Measurements from ENCODE around the gene PIEZO2.

Gene PIEZO2

GRCh38 chr18:10751653-10752052 is 397.7 kb downstream of the PIEZO2 start:
- no peak for TF ChIP-seq CTCF (IDR thresholded peaks at IDR 0.05; ENCODE audit: insufficient read depth, low read length, poor library complexity, severe bottlenecking)
- Histone ChIP-seq H3K36me3 (ENCODE audit: control insufficient read depth, insufficient read depth, low read length) (peaks cover 17% of the 10 kb centered on the region), H3K27me3 (replicated peaks; ENCODE audit: control insufficient read depth, insufficient read depth, low read length) (no peaks in the 10 kb centered on the region), H3K4me3 (replicated peaks; ENCODE audit: low read depth, low read length) (no peak overlapping the region)
- DNase-seq (ENCODE audit: extremely low read depth, insufficient read length): no peak

- Histone ChIP-seq H3K4me3 (replicated peaks; ENCODE audit: low read depth, low read length) (no peak overlapping the region), H3K36me3 (ENCODE audit: control insufficient read depth, insufficient read depth, low read length) (peaks cover 19% of the 10 kb centered on the region), H3K27me3 (replicated peaks; ENCODE audit: control insufficient read depth, insufficient read depth, low read length) (no peaks in the 10 kb centered on the region)
- TF ChIP-seq CTCF (IDR thresholded peaks at IDR 0.05; ENCODE audit: insufficient read depth, low read length, poor library complexity, severe bottlenecking): no peak
- no peak for DNase-seq (ENCODE audit: extremely low read depth, insufficient read length)
These were observed 399.0 kb downstream of the PIEZO2 start for GRCh38 chr18:10750191-10751035.

- DNase-seq (ENCODE audit: extremely low read depth, insufficient read length): no peak
- Histone ChIP-seq H3K36me3 (ENCODE audit: control insufficient read depth, insufficient read depth, low read length) (peaks cover 15% of the 10 kb centered on the region), H3K27me3 (replicated peaks; ENCODE audit: control insufficient read depth, insufficient read depth, low read length) (no peaks in the 10 kb centered on the region), H3K4me3 (replicated peaks; ENCODE audit: low read depth, low read length) (no peak overlapping the region)
- no peak for TF ChIP-seq CTCF (IDR thresholded peaks at IDR 0.05; ENCODE audit: insufficient read depth, low read length, poor library complexity, severe bottlenecking)
These were observed 400.7 kb downstream of the PIEZO2 start for GRCh38 chr18:10748641-10749040.

GRCh38 chr18:10745971-10746370 is 403.4 kb downstream of the PIEZO2 start:
- Histone ChIP-seq H3K36me3 (ENCODE audit: control insufficient read depth, insufficient read depth, low read length) (peaks cover 12% of the 10 kb centered on the region), H3K4me3 (replicated peaks; ENCODE audit: low read depth, low read length) (no peak overlapping the region), H3K27me3 (replicated peaks; ENCODE audit: control insufficient read depth, insufficient read depth, low read length) (no peaks in the 10 kb centered on the region)
- TF ChIP-seq CTCF (IDR thresholded peaks at IDR 0.05; ENCODE audit: insufficient read depth, low read length, poor library complexity, severe bottlenecking): no peak
- DNase-seq (ENCODE audit: extremely low read depth, insufficient read length): no peak

- peaks cover 9% of the 10 kb centered on the region for H3K36me3 ChIP-seq (ENCODE audit: control insufficient read depth, insufficient read depth, low read length)
- no peak for TF ChIP-seq CTCF (IDR thresholded peaks at IDR 0.05; ENCODE audit: insufficient read depth, low read length, poor library complexity, severe bottlenecking)
- H3K27me3 ChIP-seq (replicated peaks; ENCODE audit: control insufficient read depth, insufficient read depth, low read length): no peaks in the 10 kb centered on the region
- DNase-seq (ENCODE audit: extremely low read depth, insufficient read length): no peak
- no peak overlapping the region for H3K4me3 ChIP-seq (replicated peaks; ENCODE audit: low read depth, low read length)
These were observed 404.1 kb downstream of the PIEZO2 start for GRCh38 chr18:10745219-10745618.

Data from GM06990 (cell line).